ENCODE data around the gene RFPL4AL1.
"Not testable (repeated sequence)": the region's sequence is repeated elsewhere in the genome, so short reads cannot be mapped to it uniquely, and the experiment has no call there.

RFPL4AL1 gene

DNA sequence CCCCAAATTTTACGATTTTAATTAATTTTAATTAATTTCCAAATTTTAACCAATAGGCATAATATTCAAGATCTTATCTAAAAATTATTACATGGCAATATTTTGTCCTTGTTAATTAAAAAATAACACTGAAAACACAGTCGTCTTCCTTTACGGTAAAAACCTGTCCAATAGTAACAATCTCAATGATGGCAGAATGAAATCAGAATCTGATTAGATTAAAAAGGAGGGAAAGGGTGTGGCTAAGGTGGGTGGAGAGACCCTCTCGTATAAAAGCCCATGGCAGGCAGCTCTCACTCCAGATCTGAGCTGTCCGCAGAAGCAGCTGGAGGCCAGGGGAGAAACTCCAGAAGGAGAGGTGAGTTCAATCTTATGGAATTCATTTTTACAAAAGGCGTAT is at the start of gene RFPL4AL1:
Gene RFPL4AL1, plus strand, starts transcription at position 301 of the 400 bp plus-strand sequence. CDS start 2,687 bp downstream, outside the sequence.
- DNase-seq, result not testable (repeated sequence)

DNA sequence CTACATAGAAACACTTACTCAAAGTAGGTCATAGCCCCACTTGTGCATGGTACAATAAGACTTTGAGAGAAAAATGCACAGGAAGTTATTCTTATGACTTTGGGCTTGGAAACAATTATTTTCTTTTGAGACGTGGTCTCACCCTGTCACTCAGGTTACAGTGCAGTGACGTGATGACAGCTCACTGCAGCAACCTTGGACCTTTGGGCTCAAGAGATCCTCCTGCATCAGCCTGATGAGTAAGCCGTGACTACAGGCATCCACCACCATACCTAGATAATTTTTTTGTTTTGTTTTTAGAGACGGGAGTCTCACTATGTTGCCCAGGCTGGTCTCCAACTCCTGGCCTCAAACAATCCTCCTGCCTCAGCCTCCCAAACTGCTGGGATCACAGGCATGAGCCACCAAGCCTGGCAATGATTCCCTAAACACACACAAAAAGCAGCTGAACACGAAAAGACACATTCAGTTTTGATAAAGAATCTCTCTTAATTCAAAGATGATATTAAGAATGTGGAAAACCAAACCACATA is 48.6 kb upstream of the RFPL4AL1 start:
- no peak for DNase-seq

DNA sequence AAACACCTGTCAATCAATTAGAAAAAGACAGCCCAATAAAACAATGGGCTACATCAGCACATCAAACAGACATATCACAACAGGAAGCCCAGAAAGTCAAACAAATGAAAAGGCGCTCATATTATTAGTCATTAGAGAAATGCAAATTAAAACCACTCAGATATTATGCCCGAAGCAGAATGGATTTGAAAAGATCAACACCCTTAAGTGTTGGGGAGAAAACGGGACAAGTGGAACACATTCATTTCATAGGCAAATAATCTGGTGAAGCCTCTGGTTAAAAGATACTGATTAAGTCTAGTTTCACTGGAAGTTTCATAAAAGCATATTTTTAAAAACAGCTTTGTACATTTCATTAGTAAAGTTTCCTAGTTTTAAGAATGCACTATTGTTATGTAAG is 48.1 kb upstream of the RFPL4AL1 start:
- DNase-seq, result no peak

DNA sequence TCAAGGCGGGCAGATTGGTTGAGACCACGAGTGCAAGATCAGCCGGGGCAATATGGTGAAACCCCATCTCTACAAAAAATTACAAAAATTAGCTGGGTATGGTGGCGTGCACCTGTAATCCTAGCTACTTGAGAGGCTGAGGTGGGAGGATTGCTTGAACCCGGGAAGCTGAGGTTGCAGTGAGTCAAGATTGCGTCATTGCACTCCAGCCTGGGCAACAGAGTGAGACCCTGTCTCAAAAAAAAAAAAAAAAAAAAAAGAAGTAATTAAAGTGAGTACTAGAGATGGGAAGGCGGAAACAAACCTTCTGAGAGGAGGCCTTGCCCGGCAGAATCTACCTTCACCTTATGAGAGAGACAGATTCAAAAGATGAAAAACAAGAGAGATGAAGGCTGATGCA is 45.4 kb upstream of the RFPL4AL1 start:
- no peak for DNase-seq

DNA sequence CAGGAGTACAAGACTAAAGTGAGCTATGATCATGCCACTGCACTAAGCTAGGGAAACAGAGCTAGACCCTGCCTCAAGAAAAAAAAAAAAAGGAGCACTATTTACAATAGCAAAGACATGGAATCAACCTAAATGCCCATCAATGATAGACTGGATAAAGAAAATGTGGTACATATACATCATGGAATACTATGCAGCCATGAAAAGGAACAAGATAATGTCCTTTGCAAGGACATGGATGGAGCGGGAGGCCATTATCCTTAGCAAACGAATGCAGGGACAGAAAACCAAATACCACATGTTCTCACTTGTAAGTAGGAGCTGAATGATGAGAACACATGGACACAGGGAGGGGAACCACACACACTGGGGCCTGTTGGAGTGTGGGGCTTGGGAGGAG is 38.5 kb upstream of the RFPL4AL1 start:
- DNase-seq, result not testable (repeated sequence)

DNA sequence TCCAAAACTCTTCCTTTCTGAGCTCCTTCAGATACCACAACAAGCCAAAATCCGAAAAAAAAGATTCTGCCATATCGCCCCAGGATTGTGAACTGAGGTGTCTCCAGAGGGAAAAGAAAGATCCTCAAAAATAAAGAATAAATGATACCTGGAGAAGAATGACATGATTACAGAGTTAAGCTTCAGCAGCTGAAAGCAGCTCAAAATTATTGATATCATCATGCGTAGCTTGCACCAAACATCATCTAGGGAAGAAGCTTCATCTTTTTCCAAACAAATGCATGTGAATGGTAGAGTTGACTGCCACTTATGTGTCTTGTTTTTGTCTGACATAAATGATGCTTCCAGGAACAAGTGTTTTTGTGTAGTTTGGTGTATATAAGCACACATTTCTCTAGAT is 30.6 kb upstream of the RFPL4AL1 start, which contains the start of gene NLRP9:
Gene NLRP9, minus strand, starts transcription at position 101 of the 400 bp plus-strand sequence. Its CDS starts 28 bp downstream, at position 73.
- DNase-seq, result no peak

DNA sequence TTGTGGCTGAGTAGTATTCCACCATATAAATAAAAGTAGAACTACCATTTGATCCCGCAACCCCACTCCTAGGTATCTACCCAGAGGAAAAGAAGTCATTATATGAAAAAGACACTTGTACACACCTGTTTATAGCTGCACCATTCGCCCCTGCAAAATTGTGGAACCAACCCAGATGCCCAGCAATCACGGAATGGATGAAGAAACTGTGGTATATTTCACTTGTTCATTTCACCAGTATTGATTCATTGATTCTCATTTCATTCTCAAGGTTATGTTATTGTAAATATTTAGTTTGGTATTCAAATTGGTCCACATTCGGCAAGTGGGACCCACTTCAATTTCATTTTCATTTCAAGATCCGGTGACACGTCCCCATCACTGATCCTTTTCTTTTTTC is 18.2 kb upstream of the RFPL4AL1 start:
- no peak for DNase-seq

DNA sequence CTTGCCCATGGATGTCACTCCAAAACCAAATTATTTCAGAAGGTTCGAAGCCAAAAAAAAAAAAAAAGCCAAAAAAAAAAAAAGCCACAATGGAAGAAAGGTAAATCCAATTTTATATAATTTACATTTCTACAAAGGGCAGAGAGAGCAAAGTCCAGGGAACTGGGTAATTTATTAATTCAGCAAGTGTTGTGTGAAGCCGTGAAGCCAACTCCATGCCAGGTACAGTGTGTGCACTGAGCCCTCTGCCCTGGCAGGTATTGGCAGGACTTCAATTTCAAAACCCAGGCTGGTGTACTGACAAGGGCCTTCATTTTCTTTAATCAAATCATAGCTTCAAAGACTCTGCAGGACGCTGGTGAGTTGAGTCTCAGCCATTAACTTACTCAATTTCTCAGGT is 15.5 kb upstream of the RFPL4AL1 start:
- DNase-seq, result no peak

DNA sequence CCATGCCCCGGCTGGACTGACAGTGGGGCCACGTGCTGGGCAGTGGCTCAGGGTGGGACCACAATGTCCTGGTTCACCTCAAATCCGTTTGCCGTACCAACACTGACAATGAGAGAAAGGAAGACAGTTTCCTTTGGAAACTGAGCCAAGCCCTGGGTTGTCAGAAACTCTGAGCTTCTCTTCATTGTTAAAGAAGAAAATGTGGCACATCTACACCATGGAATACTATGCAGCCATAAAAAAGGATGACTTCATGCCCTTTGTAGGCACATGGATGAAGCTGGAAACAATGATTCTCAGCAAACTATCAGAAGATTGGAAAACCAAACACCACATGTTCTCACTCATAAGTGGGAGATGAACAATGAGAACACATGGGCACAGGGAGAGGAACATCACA is 12.1 kb upstream of the RFPL4AL1 start:
- not testable (repeated sequence) for DNase-seq

DNA sequence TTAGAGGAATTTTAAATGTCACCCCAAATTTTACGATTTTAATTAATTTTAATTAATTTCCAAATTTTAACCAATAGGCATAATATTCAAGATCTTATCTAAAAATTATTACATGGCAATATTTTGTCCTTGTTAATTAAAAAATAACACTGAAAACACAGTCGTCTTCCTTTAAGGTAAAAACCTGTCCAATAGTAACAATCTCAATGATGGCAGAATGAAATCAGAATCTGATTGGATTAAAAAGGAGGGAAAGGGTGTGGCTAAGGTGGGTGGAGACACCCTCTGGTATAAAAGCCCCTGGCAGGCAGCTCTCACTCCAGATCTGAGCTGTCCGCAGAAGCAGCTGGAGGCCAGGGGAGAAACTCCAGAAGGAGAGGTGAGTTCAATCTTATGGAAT is 10.1 kb upstream of the RFPL4AL1 start, which contains the start of gene RFPL4A:
Gene RFPL4A, plus strand, starts transcription at position 301 of the 400 bp plus-strand sequence. CDS start 2,704 bp downstream, outside the sequence.
- not testable (repeated sequence) for DNase-seq

DNA sequence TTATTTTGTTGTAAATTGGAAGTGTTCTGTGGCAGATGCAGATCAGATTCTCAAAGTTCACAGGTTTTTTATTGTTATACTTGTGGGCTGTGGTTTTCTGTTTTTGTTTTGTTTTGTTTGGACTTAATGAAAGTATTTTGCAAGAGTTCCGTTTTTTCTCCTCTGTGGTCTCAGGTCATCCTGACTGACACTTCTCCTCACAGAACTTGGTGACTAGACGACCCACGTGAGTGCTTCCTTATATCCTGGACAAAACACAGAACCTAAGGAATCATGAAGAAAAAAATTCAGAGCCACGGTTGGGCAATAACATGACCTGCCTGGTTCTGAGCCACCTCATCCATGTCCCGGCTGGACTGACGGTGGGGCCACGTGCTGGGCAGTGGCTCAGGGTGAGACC is 2.5 kb upstream of the RFPL4AL1 start:
- DNase-seq, result no peak

DNA sequence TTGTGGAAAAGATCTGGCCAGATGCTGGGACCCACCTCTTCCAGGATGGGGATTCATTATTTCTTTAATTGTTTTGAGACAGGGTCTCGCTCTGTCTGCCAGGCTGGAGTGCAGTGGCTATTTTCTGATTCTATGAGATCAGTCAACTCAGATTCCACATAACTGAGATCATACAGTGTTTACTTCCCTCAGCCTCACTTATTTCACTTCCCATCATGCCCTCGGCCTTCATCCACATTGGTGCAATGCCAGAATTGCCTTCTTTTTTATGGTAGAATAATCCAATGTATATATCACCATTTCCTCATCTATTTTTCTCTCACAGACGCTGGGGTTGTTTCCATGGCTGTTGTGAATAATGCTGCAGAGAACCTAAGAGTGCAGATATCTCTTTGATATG is 714 bp downstream of the RFPL4AL1 start:
- DNase-seq, result not testable (repeated sequence)

DNA sequence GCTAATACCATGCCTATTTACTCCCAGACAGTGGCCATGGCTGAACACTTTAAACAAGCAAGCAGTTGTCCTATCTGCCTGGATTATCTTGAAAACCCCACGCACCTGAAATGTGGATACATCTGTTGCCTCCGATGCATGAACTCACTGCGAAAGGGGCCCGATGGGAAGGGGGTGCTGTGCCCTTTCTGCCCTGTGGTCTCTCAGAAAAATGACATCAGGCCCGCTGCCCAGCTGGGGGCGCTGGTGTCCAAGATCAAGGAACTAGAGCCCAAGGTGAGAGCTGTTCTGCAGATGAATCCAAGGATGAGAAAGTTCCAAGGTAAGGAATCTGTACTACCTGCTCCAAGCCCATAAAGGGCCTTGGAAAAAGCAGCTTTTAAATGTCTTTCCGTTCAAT is 8.6 kb downstream of the RFPL4AL1 start:
- no peak for DNase-seq

DNA sequence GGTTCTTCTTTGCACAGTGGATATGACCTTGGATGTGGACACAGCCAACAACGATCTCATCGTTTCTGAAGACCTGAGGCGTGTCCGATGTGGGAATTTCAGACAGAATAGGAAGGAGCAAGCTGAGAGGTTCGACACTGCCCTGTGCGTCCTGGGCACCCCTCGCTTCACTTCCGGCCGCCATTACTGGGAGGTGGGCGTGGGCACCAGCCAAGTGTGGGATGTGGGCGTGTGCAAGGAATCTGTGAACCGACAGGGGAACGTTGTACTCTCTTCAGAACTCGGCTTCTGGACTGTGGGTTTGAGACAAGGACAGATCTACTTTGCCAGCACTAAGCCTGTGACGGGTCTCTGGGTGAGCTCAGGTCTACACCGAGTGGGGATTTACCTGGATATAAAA is 9.4 kb downstream of the RFPL4AL1 start:
- no peak for DNase-seq

DNA sequence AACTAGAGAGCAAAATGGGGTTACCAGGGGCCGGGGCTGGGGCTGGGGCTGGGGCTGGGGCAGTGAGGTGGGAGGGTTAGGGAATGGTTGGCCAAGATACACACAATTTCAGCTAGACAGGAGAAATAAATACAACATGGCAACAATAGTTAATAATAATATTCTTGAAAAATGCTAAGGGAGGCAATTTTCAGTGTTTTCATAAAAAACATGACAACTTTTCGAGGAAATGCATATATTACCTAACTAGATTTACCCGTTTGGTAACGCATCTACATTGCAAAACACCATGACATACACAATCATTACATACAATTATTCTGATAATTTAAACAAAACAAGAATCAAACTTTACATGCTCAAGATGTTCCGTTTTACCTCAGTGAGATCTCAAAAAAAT is 12.2 kb downstream of the RFPL4AL1 start:
- DNase-seq, result no peak

DNA sequence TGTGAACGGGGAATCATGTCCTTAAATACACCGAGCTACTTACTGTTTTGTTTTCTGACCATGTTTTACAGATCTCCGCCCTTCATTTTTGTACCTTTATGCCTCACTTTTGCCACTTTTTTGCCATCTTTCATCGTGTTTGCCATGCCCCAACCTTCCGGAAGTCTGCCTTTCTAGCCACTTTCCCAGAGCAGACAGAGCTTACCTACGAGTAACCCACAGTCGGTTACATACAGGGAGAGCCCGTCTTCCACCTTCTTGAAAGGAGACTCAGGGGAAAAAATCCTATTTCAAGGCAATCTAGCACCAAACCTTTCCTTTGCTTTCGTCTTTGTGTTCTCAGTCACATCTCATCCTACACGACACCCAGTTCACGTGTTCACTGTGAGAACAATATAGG is 26.1 kb downstream of the RFPL4AL1 start:
- no peak for DNase-seq

DNA sequence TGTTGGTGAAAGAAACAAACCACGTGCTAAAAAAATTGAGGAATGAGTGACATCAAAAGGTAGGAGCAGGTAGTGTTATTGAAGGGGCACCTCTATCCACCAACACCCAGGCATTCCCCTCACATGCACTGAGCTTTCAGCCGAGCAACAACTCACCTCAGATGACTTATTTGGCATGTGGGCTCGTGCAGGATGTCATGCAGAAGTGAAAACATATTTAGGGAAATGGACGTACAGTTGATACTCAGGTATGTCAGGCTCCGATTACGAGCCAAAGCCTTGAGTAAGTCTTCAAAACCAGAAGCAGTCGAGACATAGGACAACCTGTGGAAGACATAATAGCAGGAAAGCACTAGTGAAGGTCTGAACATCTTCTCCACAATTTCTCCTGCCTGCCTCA is 32.5 kb downstream of the RFPL4AL1 start:
- no peak for DNase-seq

DNA sequence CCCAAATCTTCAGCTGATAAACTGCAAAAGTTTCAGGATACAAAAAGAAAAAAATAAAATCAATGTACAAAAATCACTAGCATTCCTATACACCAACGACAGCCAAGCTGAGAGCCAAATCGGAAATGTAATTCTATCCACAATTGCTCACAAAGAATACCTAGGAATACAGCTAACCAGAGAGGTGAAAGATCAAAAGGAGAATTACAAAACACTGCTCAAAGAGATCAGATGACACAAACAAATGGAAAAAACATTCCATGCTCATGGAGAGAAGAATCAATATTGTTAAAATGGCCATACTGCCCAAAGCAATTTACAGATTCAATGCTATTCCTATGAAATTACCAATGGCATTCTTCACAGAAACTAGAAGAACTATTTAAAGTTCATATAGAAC is 33.4 kb downstream of the RFPL4AL1 start:
- DNase-seq, result no peak

DNA sequence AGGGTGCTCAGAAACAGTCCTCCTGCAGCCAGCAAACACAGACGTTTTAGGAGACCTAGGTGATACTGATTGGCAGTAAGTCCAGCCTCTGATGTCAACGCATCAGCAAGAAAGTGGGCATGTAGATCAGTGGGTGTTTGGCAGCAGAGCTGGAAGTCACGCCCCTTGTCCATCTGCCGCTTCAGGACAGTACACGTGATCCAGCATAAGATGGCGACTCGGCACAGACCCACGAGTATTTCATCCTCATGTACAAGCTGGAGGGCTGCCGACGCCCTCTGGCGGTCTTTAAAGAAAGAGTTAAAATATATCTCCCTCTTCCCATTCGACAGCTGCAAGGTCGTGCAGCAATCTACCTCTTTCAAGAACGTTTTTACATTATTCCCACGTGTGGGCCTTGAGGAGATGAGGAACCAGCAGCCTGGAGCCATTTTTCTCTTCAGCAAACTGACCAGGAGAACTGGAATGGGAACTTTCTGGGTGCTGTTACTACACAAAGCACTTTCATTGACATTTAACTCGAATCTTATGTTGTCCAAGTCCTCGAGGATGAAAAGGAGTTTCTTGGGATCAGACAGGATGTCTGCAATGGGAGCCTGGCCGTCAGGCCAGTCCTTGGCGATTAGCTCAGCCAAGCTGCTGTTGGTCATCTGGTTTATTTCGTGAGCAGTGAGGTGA is 40.6 kb downstream of the RFPL4AL1 start:
- DNase-seq, result peak; percentile 3

DNA sequence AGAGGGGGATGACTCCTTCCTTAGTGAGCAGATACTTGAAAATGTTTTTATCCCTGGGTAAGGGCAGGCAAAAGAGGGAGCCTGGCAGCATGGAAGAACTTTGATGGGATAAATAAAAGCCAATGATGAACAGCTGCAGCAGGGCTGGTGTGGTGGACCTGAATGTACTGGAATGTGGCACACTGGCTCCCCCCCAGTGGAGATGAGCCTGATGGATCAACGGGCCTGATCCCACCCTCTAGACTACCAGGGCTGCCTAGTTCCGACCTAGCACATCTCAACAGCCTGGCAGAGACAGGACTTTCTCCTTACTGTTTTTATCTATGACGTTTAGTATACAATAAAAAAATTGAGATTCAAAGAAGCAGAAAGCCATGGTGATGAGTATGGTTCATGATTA is 42.4 kb downstream of the RFPL4AL1 start:
- DNase-seq, result no peak

DNA sequence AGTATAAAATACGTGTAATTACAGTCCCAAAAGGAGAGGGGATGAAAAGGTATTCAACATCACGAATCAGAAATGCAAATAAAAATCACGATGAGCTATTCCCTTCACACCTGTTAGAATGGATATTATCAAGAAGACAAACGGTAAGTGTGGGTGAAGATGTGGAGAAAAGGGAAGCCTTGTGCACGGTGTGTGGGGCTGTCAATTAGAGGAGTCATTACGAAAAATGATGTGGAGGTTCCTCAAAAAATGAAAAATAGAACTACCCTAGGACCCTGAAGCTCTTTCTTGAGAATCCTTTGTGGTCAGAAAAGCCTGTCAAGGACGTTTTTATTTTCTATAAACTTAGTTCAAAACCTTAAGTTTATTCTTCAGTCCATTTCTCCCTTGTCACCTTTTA is 43.5 kb downstream of the RFPL4AL1 start:
- DNase-seq, result no peak

DNA sequence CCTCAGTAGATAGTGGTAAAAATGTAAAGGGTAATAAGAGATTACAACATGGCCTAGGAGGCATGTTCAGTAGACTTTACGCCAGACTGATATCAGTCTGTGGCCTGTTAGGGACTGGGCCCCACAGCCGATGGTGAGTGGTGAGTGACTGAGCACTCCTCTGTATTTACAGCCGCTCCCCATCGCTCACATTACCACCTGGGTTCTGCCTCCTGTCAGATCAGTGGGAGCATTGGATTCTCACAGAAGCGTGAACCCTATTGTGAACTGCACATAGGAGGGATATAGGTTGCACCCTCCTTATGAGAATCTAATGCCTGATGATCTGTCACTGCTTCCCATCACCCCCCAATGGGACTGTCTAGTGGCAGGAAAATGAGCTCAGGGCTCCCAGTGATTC is 45.0 kb downstream of the RFPL4AL1 start:
- DNase-seq, result no peak

DNA sequence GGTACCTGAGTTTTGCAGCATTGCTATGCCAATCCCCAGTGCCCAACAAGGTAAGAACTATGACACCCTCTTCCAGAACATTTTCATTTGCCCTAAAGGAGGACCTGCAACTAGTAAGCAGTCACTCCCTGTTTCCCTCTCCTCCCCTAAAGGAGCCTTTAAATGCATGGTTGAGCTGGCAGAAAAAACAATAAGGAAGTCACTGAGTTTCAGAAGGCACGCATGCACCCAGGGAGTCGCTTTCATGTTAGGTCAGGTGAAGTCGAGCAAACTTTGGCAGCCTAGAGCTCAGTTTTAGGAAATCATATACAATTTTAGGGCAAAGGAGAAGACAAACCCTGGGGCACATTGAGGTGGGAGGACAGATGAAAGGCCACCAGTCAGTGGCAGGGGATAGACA is 51.1 kb downstream of the RFPL4AL1 start:
- DNase-seq, result no peak
